DOHH2 (cell line): ENCODE results near the gene IRF1.

Experiments
- EZH2phosphoT487 ChIP-seq: fragments of 200-600 bp; sonication (generic); IDR thresholded peaks from 2 replicates; pipeline ENCODE4 v1.6.1; 2017; ENCODE audit warnings: borderline replicate concordance, mild to moderate bottlenecking, antibody characterized with exemption, low read length, moderate library complexity, mixed read lengths
- TF ChIP-seq, protein P1 (sequence below): fragments of 200-600 bp; sonication (generic); IDR thresholded peaks from one replicate; pipeline ENCODE4 v1.5.1; 2014; ENCODE audit warnings: antibody characterized with exemption, mild to moderate bottlenecking, low read depth, low read length; ENCODE audit not compliant: poor library complexity, severe bottlenecking

GRCh38 chr5:132462333-132462732 is 28.2 kb downstream of the IRF1 start:
- TF ChIP-seq, protein P1, sequence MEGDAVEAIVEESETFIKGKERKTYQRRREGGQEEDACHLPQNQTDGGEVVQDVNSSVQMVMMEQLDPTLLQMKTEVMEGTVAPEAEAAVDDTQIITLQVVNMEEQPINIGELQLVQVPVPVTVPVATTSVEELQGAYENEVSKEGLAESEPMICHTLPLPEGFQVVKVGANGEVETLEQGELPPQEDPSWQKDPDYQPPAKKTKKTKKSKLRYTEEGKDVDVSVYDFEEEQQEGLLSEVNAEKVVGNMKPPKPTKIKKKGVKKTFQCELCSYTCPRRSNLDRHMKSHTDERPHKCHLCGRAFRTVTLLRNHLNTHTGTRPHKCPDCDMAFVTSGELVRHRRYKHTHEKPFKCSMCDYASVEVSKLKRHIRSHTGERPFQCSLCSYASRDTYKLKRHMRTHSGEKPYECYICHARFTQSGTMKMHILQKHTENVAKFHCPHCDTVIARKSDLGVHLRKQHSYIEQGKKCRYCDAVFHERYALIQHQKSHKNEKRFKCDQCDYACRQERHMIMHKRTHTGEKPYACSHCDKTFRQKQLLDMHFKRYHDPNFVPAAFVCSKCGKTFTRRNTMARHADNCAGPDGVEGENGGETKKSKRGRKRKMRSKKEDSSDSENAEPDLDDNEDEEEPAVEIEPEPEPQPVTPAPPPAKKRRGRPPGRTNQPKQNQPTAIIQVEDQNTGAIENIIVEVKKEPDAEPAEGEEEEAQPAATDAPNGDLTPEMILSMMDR: no peak
- TF ChIP-seq EZH2phosphoT487: no peak
